ENCODE results near the gene CDK5R1.
A peak's percentile ranks its signal among the peaks of the same experiment; 100 is the strongest.
"Not testable (repeated sequence)": the region's sequence is repeated elsewhere in the genome, so short reads cannot be mapped to it uniquely, and the experiment has no call there.

Gene CDK5R1

GRCh38 chr17:32486701-32487472, at the start of gene CDK5R1:
TSS of gene CDK5R1 (plus strand) at chr17:32486993. CDS start at chr17:32487621, 628 bp downstream.
- in situ Hi-C loops (cut with HindIII; ENCODE audit: low pct_ligation_motif_present, low pct_unique_long_range_greater_than_20kb, low sequenced_read_pairs), result loop anchor here (25.0 kb wide), 1 partner anchor 275 kb away; no protein-coding TSS in a partner anchor
- DNase-seq, result peak; percentile 76

GRCh38 chr17:32440722-32441121, 46.1 kb upstream of the CDK5R1 start:
- in situ Hi-C loops (cut with HindIII; ENCODE audit: low pct_ligation_motif_present, low pct_unique_long_range_greater_than_20kb, low sequenced_read_pairs), result no loop called here

GRCh38 chr17:32441886-32442285, 44.9 kb upstream of the CDK5R1 start:
- in situ Hi-C loops (cut with HindIII; ENCODE audit: low pct_ligation_motif_present, low pct_unique_long_range_greater_than_20kb, low sequenced_read_pairs), result no loop called here
- no peak for DNase-seq

More at GRCh38 chr17:32440722-32441121, 46.1 kb upstream of the CDK5R1 start:
- DNase-seq, result no peak

- in situ Hi-C loops (cut with HindIII; ENCODE audit: low pct_ligation_motif_present, low pct_unique_long_range_greater_than_20kb, low sequenced_read_pairs), result no loop called here
Observed at GRCh38 chr17:32443827-32444300, 42.9 kb upstream of the CDK5R1 start.

GRCh38 chr17:32444301-32445073, 42.3 kb upstream of the CDK5R1 start, which contains the start of gene PSMD11:
TSS of gene PSMD11 (plus strand) at chr17:32444510. CDS start at chr17:32444524, 14 bp downstream.
- in situ Hi-C loops (cut with HindIII; ENCODE audit: low pct_ligation_motif_present, low pct_unique_long_range_greater_than_20kb, low sequenced_read_pairs), result no loop called here

More at GRCh38 chr17:32443827-32444300, 42.9 kb upstream of the CDK5R1 start:
- no peak for DNase-seq

GRCh38 chr17:32445074-32445415, 41.7 kb upstream of the CDK5R1 start:
- in situ Hi-C loops (cut with HindIII; ENCODE audit: low pct_ligation_motif_present, low pct_unique_long_range_greater_than_20kb, low sequenced_read_pairs), result no loop called here
- peak; percentile 86 for DNase-seq

More at GRCh38 chr17:32444301-32445073, 42.3 kb upstream of the CDK5R1 start, which contains the start of gene PSMD11:
- DNase-seq, result peak; percentile 98

GRCh38 chr17:32445497-32445896, 41.3 kb upstream of the CDK5R1 start:
- in situ Hi-C loops (cut with HindIII; ENCODE audit: low pct_ligation_motif_present, low pct_unique_long_range_greater_than_20kb, low sequenced_read_pairs), result no loop called here
- DNase-seq, result no peak

GRCh38 chr17:32445971-32446370, 40.8 kb upstream of the CDK5R1 start:
- DNase-seq, result peak; percentile 17
- in situ Hi-C loops (cut with HindIII; ENCODE audit: low pct_ligation_motif_present, low pct_unique_long_range_greater_than_20kb, low sequenced_read_pairs), result no loop called here

- in situ Hi-C loops (cut with HindIII; ENCODE audit: low pct_ligation_motif_present, low pct_unique_long_range_greater_than_20kb, low sequenced_read_pairs), result no loop called here
- DNase-seq, result no peak
Observed at GRCh38 chr17:32446949-32447348, 39.8 kb upstream of the CDK5R1 start.

GRCh38 chr17:32449963-32450362, 36.8 kb upstream of the CDK5R1 start:
- in situ Hi-C loops (cut with HindIII; ENCODE audit: low pct_ligation_motif_present, low pct_unique_long_range_greater_than_20kb, low sequenced_read_pairs), result no loop called here
- no peak for DNase-seq

GRCh38 chr17:32450379-32450778, 36.4 kb upstream of the CDK5R1 start:
- in situ Hi-C loops (cut with HindIII; ENCODE audit: low pct_ligation_motif_present, low pct_unique_long_range_greater_than_20kb, low sequenced_read_pairs), result not testable (repeated sequence)

GRCh38 chr17:32451879-32452278, 34.9 kb upstream of the CDK5R1 start:
- in situ Hi-C loops (cut with HindIII; ENCODE audit: low pct_ligation_motif_present, low pct_unique_long_range_greater_than_20kb, low sequenced_read_pairs), result no loop called here
- no peak for DNase-seq

More at GRCh38 chr17:32450379-32450778, 36.4 kb upstream of the CDK5R1 start:
- not testable (repeated sequence) for DNase-seq

GRCh38 chr17:32452281-32452680, 34.5 kb upstream of the CDK5R1 start:
- DNase-seq, result no peak
- in situ Hi-C loops (cut with HindIII; ENCODE audit: low pct_ligation_motif_present, low pct_unique_long_range_greater_than_20kb, low sequenced_read_pairs), result no loop called here

GRCh38 chr17:32453370-32453769, 33.4 kb upstream of the CDK5R1 start:
- DNase-seq, result no peak
- in situ Hi-C loops (cut with HindIII; ENCODE audit: low pct_ligation_motif_present, low pct_unique_long_range_greater_than_20kb, low sequenced_read_pairs), result no loop called here

- DNase-seq, result no peak
- in situ Hi-C loops (cut with HindIII; ENCODE audit: low pct_ligation_motif_present, low pct_unique_long_range_greater_than_20kb, low sequenced_read_pairs), result no loop called here
Observed at GRCh38 chr17:32458371-32458770, 28.4 kb upstream of the CDK5R1 start.

GRCh38 chr17:32460054-32460453, 26.7 kb upstream of the CDK5R1 start:
- in situ Hi-C loops (cut with HindIII; ENCODE audit: low pct_ligation_motif_present, low pct_unique_long_range_greater_than_20kb, low sequenced_read_pairs), result no loop called here
- DNase-seq, result no peak

GRCh38 chr17:32461498-32461852, 25.3 kb upstream of the CDK5R1 start:
- in situ Hi-C loops (cut with HindIII; ENCODE audit: low pct_ligation_motif_present, low pct_unique_long_range_greater_than_20kb, low sequenced_read_pairs), result no loop called here
- no peak for DNase-seq

- in situ Hi-C loops (cut with HindIII; ENCODE audit: low pct_ligation_motif_present, low pct_unique_long_range_greater_than_20kb, low sequenced_read_pairs), result no loop called here
- DNase-seq, result peak; percentile 77
Observed at GRCh38 chr17:32461853-32462617, 24.8 kb upstream of the CDK5R1 start.

- in situ Hi-C loops (cut with HindIII; ENCODE audit: low pct_ligation_motif_present, low pct_unique_long_range_greater_than_20kb, low sequenced_read_pairs), result no loop called here
- no peak for DNase-seq
Observed at GRCh38 chr17:32463304-32463703, 23.5 kb upstream of the CDK5R1 start.
